ENCODE results near the gene CHCHD6.

CHCHD6 gene

DNA sequence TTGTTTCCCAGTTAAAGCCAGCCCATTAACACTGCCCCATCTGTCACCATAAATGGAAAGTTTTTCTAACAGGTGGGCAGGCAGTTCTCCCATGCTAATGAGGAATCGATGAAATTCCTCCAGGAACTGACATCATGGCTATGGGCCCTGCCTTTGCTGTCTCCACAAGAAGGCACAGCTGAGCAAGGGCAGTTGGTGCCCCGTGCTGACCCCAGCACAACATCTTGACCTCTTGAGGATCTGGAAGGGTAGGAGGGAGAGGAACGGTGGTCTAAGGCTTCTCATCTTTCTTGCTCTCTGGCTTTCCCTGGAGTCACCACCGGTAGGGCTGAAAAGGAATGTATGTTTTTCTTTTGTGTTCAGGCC lies 46.7 kb downstream of the CHCHD6 start:
- no peak for TF ChIP-seq CTCF (IDR thresholded peaks at IDR 0.05)
- no peak overlapping the region for H3K4me3 Mint-ChIP-seq
- H3K9me3 Mint-ChIP-seq: no peaks in the 10 kb centered on the region
- peaks cover 71% of the 10 kb centered on the region for H3K4me1 Mint-ChIP-seq
- peak overlapping the region; percentile 96 for H3K27ac Mint-ChIP-seq
- DNase-seq: peak; percentile 53
- no peaks in the 10 kb centered on the region for H3K27me3 Mint-ChIP-seq (ENCODE audit: low read depth, poor library complexity)
- H3K36me3 Mint-ChIP-seq (ENCODE audit: low read depth): no peaks in the 10 kb centered on the region

DNA sequence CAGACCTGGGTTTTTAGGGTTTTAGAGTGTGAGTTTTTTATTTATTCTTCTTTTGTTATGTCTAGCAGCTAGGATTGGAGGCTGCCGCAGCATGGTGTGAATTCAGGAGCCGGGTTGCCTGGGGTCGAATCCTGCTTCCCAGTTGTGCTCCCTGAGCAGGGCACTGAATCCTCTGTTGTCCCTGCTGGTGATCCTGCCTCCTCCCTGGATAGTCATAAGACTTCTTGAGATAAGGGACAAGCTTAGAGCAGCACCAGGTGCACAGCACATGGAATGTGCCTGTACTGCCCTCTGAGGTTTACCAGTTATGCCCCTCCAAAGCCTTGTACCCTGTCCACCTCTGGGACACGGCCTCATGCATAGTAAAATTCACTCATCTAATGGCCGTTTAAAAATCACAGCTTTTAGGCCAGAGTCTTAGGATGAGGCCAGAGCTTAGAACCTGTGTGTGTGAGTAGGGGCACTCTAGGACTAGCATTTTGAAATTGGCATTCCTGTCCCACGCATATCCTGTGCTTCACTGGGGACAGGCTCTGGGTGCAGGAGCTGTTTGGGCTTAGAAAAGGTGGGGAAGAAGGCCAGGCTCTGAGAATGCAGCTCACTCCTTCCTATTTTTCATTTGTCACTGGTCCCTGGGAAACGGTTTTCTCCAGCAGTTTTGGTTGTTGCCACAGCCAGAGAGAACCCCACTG lies 47.7 kb downstream of the CHCHD6 start:
- Mint-ChIP-seq H3K9me3 (no peaks in the 10 kb centered on the region), H3K4me1 (peaks cover 61% of the 10 kb centered on the region), H3K36me3 (ENCODE audit: low read depth) (no peaks in the 10 kb centered on the region), H3K27me3 (ENCODE audit: low read depth, poor library complexity) (no peaks in the 10 kb centered on the region), H3K4me3 (no peak overlapping the region), H3K27ac (peak overlapping the region; percentile 48)
- no peak for TF ChIP-seq CTCF (IDR thresholded peaks at IDR 0.05)
- no peak for DNase-seq

DNA sequence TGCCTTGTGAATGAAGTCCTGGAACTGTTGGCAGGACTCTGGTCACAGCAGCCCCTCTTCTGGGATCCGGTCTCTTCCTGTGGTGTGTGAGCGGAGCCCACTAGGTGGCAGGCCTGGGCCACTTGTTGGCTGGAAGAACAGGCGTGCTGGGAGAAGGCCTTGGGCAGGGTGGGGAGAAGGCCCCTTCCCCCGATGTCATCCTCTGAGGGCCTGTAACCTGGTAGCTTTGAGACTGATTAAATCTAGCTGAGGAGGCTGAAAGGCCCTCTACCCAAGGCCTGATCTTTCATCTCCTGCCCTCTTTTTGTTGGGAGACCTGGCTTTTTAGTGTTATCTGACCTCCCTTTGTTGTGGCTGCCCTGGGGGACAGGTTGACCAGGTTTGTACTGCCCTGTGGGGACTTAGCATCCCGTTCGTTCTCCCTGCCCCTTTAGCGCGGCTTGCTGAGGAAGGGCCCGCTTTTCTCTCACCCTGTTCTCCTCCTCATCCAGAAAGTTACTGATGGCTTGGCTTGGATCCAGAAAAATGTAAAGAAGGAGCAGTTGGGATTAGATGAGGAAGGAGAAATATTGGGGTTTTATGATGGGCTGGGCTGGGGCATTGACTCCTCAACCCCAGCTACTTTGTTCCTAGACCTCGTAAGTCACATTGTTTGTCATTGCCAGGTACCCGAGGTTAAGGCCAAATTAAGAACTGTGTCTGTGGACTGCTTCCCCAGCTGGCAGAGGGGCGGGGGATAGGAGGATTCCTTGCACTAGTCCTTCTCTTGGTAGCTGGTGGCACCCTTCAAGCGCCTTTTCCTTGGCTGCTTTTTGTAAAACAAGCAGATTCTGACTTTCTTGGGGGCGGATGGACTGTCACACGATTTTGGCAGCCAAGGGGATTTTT lies 48.5 kb downstream of the CHCHD6 start:
- no peaks in the 10 kb centered on the region for H3K36me3 Mint-ChIP-seq (ENCODE audit: low read depth)
- H3K9me3 Mint-ChIP-seq: no peaks in the 10 kb centered on the region
- H3K4me3 Mint-ChIP-seq: no peak overlapping the region
- H3K27ac Mint-ChIP-seq: peak overlapping the region; percentile 48
- peak; percentile 82 for DNase-seq
- TF ChIP-seq CTCF (IDR thresholded peaks at IDR 0.05): peak; percentile 82
- H3K4me1 Mint-ChIP-seq: peaks cover 53% of the 10 kb centered on the region
- H3K27me3 Mint-ChIP-seq (ENCODE audit: low read depth, poor library complexity): no peaks in the 10 kb centered on the region

- Mint-ChIP-seq H3K9me3 (no peaks in the 10 kb centered on the region), H3K36me3 (ENCODE audit: low read depth) (no peaks in the 10 kb centered on the region), H3K4me3 (no peak overlapping the region), H3K4me1 (peaks cover 45% of the 10 kb centered on the region), H3K27me3 (ENCODE audit: low read depth, poor library complexity) (no peaks in the 10 kb centered on the region), H3K27ac (peak overlapping the region; percentile 19)
- TF ChIP-seq CTCF (IDR thresholded peaks at IDR 0.05): no peak
- DNase-seq: no peak
Measured at GRCh38 chr3:126753191-126754160, 49.4 kb downstream of the CHCHD6 start.

DNA sequence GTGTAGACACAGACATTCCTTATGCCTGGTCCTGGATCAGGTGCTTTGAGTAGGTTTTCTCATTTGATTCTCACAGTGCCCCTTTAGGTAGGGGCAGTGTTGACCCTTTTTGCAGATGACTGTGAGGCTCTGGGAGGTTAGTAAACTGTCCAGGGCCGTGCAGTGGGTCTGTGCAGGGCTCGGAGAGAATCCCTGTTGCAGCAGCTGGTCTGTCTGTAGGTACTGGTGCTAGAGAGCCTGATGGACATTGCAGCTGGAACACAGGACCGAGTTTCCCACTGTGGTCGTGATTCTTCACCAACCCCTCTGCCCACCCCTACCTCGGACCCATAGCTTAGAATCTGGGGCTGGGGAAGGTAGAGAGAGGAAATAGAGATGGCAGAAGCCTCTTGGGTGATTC lies 51.8 kb downstream of the CHCHD6 start:
- H3K9me3 Mint-ChIP-seq: peaks cover 4% of the 10 kb centered on the region
- H3K27ac Mint-ChIP-seq: no peak overlapping the region
- peaks cover 24% of the 10 kb centered on the region for H3K4me1 Mint-ChIP-seq
- no peak for TF ChIP-seq CTCF (IDR thresholded peaks at IDR 0.05)
- H3K4me3 Mint-ChIP-seq: no peak overlapping the region
- no peak for DNase-seq
- H3K36me3 Mint-ChIP-seq (ENCODE audit: low read depth): peaks cover 5% of the 10 kb centered on the region
- H3K27me3 Mint-ChIP-seq (ENCODE audit: low read depth, poor library complexity): no peaks in the 10 kb centered on the region

Data from nephron progenitor cell (in vitro differentiated cells).